SH-SY5Y (cell line): ENCODE data around the gene TSPAN14.

Experiments
- GATA2 ChIP-seq: IDR thresholded peaks from 2 replicates; pipeline ENCODE4 v1.6.1; 2011; ENCODE audit warnings: mild to moderate bottlenecking, low read depth, low read length
- GATA3 ChIP-seq: IDR thresholded peaks from 2 replicates; pipeline ENCODE4 v1.6.1; 2011; ENCODE audit warnings: low read depth, mild to moderate bottlenecking, low read length, moderate library complexity

DNA sequence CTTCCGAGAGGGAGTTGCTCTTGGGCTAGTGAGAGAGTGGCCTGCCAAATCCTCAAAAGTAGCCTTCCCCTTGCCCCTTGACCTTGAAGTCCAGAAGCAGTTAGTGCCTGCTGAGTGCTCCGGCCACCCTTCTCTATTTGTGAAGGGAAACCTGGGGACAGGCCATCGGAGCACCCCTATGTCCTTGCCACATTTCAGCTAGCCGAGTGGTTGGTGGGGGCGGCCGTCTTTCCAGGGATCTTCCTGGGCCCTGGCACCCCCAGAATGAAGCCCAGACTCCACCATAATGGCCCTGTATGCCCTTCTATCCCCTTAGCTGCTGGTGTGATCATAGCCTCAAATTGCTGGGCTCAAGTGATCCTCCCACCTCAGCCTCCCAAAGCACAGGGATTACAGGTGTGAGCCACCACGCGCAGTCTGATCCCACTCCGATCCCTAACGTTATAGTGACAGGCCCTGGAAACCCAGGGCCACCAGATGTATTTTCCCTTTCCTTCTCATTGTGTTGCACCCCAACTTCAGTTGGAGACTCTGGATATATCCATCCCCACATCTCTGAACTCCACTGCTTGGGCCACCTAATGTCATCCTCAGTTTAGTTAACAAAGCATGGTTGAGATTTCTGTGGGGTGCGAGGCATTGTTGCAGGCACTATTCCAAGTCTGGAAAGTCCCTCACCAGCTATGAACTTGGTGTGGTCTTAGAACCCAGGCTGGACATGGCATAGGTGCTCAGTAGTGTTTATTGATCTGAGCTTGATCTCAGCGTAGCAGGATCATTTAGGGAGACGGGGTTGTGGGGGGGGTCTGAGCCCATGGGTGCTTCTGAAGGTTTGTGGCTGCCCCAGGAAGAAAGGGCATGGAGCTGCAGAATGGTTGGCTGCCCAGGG is 1.6 kb downstream of the TSPAN14 start:
- TF ChIP-seq GATA3 (no peak), GATA2 (no peak)
